Activated CD8-positive, alpha-beta memory T cell treated with anti-CD3 and anti-CD28 coated beads, Interleukin-2, amount 50 U/mL, for 4 hours (primary cell): ENCODE data around the gene CLMP.
A peak's percentile ranks its signal among the peaks of the same experiment; 100 is the strongest.

Source experiments
- DNase-seq: peaks from one replicate; pipeline ENCODE4 v3.0.0-alpha.2; 2020

Gene CLMP, protein sequence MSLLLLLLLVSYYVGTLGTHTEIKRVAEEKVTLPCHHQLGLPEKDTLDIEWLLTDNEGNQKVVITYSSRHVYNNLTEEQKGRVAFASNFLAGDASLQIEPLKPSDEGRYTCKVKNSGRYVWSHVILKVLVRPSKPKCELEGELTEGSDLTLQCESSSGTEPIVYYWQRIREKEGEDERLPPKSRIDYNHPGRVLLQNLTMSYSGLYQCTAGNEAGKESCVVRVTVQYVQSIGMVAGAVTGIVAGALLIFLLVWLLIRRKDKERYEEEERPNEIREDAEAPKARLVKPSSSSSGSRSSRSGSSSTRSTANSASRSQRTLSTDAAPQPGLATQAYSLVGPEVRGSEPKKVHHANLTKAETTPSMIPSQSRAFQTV

DNA sequence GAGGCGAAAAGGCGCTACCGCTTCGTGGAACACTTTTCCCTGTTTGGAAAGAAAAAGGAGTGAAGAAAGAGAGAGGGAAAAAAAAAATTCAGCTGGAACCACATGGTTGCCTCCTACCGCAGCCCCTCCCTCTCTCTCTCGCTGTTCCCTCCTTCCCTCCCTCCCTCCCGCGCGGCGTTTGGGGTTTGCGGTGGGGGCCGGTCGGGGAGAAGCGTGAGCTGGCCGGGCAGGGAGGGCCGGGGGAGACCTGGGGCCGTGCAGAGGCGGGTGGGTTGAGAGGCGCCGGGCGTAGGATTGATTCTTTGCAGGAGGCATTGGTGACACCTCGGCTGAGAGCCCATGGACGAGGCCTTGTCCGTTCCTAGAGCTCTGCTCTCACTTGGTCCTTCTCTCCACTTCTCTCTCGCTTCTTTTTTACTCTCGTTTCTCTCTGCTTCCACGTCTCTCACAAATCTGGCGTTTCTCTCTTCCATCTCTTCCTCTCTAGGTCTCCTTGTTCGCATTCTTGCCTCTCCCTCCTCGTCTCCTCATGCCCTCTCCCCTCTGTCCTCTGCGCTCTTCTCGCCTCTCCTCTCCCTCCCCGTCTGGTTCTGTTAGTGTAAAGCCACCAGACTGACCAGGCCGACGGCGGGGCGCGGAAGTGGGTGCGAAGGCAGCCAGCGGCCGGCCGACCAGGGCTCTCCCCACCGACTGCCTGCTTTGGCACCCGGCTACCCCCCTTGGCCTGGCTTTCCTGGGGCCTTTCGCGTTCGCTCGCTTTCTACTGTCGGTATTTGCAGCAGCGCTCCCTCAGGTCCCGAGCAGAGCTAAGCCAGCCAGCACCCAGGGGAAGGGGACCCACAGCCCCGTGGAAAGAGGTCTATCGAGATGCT lies at the start of gene CLMP:
CLMP (minus strand) TSS at position 61 of the 872 bp plus-strand sequence. CDS start 308 bp downstream, outside the sequence.
- DNase-seq = no peak

DNA sequence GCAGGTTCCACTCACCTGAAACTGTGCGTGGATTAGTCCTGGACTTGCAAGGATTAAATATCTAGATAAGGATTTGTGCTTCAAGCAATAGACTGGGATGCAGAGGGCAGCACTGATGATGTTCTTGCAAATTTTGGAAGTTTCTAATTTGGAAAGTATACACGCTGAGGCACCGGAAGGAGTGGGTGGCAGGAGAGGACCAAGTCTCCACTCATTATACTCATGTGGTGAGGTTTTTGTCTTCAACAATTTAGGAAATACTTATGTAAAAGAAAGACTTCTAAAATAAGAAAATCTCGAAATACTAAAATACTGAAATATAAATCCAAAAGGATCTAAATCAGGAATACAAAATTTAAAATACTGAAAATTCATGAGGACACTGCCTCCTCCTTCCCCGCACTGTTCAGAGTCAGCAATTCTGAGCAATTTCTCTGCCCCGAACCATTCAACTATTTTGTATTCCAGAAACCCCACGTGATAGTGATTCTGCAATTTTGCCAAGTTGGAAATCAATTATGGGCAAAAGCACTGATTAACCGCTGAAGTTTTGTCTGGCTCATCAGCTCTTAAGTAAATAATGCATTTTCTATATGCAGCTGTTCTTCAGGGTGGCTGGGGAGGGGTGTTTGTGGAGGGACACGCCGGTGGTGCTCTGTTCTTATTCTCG lies 47.0 kb upstream of the CLMP start:
- no peak for DNase-seq

DNA sequence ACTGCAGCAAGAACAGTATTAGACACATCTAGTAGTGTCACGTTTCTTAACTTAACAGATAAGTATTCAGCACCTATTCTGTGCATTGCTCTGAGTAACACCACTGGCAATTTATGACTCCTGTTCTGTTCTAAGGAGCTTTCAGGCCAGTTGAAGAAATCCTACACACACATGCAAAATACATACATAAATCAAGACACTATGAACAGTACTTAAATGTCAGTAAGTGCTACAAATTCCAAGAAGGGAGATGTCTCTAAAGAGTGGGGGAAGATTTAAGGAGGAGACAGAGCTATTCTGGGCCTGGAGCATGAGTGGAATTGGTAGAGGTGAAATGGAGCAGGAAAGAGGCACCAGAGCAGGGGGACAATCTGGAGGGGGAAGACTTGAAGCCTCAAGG lies 46.2 kb upstream of the CLMP start:
- DNase-seq = no peak

DNA sequence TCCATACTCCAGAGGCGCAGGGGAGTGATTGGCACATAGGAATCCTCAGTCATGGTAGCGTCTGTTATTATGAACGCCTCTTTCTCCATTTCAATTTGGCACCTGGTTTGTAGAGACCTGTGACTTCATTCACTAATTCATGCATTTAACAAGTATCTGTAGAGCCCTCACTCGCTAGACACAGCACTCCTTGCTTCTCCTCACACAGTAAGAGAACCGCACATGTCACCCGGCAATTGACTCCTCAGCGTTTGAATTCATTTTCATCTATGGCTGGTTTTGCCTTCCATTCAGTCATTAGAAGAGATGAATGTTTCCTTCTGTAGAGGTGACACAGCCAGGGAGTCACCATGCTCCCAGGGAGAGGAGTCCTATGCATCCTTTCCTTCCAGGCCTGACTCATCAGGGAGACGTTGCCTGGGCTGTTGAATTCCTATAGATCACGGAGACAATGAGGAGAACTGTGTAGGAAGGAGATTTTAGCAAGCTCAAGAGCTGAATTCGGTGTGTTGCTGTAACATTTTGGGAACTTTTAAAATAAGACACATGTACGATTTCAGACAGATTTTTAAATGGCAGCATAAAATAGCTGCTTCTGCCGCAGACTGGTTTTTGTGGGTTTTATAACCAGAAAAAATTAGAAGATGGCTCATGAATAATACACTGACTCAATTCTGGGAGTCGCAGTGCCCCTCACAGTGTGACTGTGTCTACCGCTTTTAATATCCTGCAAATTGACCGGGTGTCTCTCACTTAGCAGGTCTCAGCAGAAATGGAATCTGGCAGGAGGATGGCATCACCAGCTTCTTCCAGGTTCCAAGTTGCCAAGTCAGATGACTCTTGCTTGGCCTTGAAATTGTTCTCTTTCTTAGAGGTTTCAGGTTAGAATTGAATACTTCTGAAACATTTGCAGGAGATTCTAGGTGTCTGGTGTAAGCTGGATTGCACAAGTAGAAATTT lies 44.4 kb upstream of the CLMP start:
- DNase-seq = no peak

DNA sequence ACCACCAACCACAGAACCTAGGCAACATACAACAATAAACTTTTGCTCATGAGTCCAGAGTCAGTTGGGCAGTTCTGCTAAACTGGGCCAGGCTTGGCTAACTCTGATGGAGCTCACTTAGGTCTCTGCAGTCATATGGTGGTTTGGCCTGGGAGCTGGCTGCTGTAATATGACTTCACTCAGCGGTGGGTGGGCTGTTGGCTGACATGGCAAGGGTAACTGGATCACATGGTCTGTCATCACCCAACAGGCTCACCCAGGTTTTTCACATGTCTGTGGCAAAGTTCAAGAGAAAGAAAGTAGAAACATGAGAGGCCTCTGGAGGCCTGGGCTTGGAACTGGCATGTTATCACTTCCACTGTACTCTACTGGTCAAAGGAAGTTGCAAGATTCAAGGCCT lies 43.2 kb upstream of the CLMP start:
- DNase-seq = no peak

DNA sequence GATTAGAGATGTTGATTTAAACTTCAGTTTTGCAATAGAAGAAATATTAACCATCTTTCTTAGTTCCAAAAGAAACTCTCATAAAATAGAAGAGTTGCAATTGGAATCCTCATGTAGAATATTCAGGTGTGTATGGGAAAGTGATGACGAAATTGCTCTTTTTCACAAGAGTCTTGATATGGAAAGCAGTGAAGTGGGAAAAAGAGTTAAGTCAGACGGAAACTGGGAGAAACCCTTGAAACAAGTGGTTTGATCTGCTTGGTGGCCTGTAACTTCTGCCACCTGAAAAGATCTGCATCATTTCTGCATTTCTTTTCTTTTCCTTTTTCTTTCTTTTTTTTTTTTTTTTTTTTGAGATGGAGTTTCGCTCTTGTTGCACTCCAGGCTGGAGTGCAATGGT lies 41.8 kb upstream of the CLMP start:
- DNase-seq = no peak

DNA sequence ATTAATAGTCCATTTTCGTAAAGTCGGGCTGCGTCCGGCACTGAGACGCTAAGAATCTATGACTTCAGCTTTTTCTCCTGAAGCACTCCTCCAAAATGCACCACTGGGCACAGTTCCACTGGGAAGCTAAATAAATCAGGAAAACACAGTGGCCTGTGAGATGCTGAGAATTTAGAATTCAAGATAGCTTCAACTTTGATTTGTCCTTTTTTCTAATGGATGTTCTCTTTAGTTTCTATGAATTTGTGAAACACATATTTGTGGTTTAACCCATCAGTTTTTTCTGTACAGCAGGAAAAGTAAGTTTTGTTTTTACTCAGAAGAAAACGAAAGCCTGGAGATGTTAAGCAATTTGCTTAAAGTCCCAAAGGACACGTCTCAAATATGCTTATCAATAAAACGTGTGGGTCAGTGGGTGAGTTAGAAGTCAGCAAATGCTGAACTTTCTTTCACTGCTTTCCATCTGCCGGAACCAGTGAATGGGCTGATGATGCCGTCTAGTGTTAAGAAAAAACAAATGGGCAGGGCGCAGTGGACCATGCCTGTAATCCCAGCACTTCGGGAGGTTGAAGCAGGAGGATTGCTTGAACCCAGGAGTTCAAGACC lies 40.7 kb upstream of the CLMP start:
- DNase-seq = no peak

DNA sequence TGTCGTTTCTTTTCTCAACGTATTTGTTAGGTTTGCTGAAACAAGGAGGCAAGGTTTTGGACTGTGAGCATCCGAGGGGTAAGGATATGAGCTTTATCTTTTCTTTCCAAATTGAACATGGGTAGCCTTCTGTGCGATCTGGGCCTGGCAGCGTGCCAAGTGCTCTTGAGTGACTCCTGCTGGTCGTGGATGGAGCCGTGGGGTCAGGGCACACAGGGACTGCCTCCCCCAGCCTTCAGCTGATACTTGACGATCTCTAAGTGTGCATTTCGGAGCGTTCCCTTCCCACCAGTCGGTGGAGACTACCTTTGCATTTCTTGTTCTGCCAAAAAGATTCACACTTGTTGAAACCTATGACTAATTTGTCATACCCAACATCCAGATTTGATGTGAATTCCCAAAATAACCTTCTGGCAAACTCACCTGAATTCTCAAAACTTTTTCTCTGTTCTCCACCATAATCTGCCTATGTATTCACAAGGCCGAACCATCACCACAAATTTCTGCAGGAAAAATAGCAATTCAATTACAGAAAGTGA lies 40.1 kb upstream of the CLMP start:
- peak; percentile 38 for DNase-seq

DNA sequence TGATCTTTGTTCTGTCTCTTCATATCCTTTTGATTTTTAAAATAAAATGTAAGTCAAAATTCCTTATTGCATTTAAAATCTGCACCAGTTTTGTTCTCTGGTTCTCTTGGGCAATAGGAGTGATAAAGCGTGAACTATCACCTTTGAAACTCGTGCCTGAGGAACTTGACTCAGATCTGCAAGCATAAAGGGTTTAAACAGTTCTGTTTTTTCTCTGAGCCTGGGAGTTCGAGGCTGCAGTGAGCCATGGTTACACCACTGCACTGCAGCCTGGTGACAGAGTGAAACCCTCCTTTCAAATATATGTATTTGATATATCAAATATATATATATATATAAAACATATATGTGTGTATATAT lies 38.9 kb upstream of the CLMP start:
- DNase-seq = no peak

DNA sequence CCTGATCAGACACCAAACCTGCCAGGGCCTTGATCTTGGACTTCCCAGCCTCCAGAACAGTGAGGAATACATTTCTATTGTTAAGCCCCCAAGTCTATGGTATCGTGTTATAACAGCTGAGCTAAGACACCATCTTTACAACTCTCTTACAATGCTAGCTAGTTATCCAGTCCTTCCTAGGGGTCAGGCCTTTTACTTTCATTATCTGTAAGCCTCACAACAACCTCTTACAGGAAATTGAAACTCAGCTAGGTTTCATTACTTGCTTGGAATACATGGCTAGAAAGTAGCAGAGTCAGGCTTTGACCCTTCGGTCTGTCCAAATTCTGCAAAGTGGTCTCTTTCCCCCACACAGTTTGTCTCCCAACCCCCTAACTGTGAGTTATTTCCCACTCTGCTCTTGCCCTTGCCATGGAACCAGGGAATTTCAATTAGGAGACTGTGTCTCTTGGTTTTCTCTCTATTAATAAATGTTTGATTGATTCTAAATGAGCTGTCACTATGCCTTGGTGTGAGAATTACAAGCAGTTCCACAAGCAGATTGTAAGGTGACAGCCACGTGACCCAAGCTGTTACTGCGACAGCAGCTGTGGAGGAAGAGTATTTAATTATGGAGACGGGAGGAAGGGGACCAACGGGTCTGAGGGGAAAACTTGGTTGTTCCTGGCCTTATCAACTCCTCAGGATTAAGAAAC lies 38.4 kb upstream of the CLMP start:
- DNase-seq = no peak

DNA sequence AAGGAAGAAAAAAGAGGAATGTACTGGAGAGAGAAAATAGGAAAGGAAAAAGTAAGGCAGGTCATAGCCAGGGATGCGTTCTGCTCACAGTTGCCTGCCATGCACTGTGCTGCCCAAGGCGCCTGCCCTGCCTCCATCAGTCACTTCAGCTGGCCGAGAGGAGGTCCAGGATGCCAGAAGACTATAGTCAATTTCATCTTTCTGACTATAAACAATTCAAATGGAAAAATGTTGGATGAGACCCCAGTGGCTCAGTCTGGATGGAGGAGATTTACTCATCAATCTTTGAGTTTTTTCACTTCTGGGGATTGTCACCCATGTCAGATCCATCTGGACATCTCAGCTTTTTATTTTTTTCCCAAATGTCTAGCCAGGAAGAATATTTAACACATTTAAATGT lies 36.7 kb upstream of the CLMP start:
- DNase-seq = no peak

DNA sequence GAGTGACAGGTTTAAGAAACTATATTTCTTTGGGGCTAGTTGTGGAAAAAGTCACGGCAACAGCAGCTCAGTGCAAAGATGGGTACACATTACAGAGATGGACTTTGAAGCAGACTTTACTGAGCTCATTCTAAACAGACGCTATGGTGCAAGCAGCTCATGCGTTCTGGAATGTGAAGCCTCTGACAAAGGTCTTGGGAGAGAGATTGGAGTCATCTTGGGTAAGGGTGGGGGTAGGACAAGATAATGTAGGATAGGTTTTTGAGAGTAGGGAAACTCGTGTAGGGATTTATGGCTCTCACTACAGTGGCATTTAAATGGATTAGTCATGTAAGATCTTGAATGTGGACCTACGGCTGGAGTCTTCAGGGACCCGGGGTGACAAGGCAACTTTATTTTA lies 36.2 kb upstream of the CLMP start:
- DNase-seq = no peak

DNA sequence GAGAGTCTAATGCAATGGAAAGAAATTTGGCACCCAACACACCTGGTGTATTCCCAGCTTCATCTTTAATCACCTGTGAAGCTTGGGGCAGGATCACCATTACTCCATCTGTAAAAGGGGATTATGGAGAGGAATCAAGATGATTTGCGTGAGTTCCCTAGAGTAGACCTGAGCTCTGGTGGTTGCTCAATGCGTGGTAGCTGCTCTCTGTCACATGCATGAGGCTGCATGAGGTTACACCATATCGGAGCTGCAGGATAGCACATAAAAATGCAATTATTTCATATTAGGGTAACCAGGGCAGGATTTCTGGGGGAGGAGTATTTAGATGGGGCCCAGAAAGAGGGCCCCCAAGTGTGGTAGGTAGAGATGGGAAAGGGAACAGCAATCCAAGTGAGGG lies 35.3 kb upstream of the CLMP start:
- DNase-seq = no peak

DNA sequence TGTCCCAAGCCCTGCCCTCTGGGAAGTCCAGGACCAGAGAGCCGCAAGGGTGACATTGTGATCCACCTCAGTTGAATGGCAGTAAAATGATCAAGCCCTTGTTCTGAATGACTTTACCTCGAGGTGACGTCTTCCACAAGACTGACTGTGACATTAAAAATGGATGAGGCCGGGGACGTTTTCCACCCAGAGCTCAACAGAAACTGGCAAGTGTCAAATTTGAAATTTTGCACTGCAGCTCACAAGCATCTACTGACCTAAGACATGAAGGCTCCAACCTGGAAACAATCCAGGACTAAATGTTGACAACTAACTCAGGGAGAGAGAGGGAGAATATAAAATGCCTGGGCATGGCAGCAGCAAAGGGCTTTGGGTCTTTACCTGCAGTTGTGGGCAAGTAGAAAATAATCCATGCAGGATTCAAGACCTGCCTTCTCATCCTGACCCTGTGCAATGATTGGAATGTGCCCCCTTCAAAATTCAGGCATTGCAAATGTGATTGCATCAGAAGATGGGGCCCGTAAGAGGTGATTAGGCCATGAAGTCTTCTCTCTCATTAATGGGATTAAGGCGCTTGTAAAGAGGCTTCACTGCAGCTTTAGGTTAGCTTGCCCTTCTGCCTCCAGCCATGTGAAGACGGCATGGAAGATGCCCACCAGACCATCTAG lies 33.6 kb upstream of the CLMP start:
- DNase-seq = no peak

DNA sequence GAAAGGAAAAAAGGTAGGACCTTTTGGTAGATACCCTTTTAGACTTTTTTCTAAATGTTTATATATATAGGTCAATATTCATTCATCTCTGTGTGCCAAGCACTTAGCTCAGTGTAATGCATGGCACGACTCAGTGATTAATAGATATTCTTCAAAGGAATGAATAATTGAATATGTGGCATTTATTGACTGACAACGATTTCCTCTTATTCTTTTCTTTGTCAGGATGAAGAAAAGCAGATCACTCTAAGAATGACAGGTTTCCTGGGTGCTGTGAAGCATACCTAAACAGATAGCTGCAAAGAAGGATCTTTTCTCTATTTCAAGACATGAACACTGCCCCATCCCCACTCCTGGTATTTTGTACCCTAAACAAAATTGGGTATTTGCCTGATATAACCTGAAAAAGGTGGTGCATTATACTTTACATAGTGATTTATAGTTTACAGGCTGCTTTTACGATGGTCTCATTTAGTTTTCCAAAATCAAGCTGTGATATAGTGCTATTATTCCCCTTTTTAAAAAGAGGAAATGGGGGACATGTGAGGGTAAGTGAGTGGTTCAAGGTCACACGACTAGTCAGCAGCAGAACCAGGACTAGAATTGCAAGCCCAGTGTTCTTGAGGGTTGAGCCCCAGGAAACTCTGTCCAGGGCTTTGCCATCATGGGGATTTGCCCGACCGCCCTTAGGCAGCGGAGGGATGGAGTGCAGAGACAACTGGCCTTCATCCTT lies 32.9 kb upstream of the CLMP start:
- no peak for DNase-seq

DNA sequence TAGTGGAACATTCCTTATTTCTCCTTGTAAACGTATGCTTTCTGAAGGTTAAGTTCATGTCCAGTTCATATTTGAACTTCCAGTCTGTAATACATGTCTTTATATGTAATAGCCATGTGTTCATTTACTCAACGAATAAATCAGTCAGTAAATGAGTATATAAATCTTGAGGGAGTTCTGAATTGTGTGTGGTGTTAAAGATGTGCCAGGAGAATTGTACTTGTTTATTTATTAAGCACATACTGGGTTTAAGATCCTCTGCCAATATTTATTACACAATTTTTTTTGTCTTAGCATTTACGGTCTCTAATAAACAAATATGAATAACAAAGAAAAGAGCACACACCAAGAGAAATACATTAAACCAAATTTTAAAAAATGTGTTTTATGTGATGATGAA lies 26.5 kb upstream of the CLMP start:
- DNase-seq = no peak

DNA sequence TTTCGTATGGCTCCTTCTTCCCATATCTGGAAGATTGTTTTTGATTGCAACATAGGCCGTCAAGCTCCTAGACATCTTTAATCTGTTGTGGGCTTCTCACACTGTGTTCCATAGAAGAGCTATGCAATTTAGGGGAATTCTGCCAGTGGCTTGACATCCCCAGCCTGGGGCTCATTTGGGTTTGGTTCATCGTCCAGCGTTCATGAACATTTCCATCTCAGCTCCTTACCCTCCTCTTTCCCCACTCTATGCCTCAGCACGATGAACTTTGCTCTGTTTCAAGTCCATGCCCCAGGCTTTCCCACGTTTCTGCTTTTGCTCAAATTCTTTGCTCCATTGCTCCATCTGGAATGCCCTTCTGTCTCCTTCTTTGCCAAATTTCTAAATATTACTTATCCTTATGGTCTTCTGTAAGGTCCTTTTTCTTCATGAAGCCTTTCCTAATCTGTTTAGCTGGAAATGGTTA lies 26.1 kb upstream of the CLMP start:
- no peak for DNase-seq

DNA sequence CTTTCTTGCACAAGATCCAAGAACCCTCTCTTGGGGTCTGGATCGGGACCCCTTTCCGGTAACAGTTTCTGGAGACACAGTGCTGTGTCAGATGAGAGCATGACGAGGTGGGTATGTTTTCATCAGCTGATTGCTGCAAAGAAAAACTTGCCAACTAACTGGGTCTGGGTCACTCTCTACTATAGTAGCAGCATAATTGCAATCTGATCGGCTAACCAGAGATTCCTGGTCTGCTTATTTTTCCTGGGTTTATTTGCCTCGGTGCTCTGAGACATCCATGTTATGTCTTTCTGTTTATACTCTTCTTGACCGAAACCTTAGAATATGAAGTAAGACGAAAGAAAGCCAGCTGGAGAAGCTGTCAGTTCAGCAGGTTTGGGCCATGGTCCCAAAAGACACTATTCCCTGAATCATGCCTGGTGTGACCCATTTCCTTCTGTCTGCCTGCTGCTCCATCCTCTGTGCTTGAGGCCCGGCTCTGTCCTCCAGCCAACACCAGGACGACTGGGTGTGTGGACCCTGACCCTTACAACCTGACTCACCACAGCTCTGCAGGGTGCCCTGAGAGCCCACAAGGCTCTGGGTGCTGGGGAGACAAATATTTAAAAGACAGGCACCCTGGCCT lies 24.1 kb upstream of the CLMP start:
- no peak for DNase-seq

DNA sequence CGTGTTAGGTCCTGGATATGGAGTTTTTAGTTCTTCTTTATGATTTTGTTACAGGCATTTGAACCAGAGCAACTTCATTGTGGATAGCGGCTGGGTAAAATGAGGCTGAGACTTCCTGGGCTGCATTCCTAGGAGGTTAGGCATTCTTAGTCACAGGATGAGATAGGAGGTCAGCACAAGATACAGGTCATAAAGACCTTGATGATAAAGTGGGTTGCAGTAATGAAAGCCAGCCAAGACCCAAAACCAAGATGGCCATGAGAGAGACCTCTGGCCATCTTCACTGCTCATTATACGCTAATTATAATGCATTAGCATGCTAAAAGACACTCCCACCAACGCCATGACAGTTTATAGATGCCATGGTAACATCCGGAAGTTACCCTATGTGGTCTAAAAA lies 23.4 kb upstream of the CLMP start:
- DNase-seq = no peak
